ENCODE measurements around the gene GSK3B. TPM values are rescaled to one million over a fixed set of nuclear protein-coding genes. Genes with fewer than 3 reads are reported as not detected.

Gene GSK3B
- total and polyA plus RNA-seq, 8 donors: 4.4 to 20.7 (median 11.2) TPM

- TF ChIP-seq CTCF (IDR thresholded peaks at IDR 0.05): no peak
- intact Hi-C loops (cut with DNase I): no loop called here
- no peak for DNase-seq
- no peak overlapping the region for H3K27ac ChIP-seq
- no peak for FAIRE-seq
- ATAC-seq: no peak
- WGBS, 2 donors: 76 to 79% methylated on average over 7 of the region's 7 CpGs
- H3K4me3 ChIP-seq: no peak overlapping the region
- H3K27me3 ChIP-seq: no peaks in the 10 kb centered on the region
- H3K4me1 ChIP-seq: no peaks in the 10 kb centered on the region
- H3K36me3 ChIP-seq: no peaks in the 10 kb centered on the region
- H3K9me3 ChIP-seq: no peaks in the 10 kb centered on the region
These were observed 310.4 kb downstream of the GSK3B start for GRCh38 chr3:119783883-119784282.

- H3K36me3 ChIP-seq: no peaks in the 10 kb centered on the region
- H3K27ac ChIP-seq: no peak overlapping the region
- ATAC-seq: no peak
- H3K9me3 ChIP-seq: no peaks in the 10 kb centered on the region
- no peaks in the 10 kb centered on the region for H3K27me3 ChIP-seq
- no peaks in the 10 kb centered on the region for H3K4me1 ChIP-seq
- H3K4me3 ChIP-seq: no peak overlapping the region
- DNase-seq: no peak
- WGBS, 2 donors: 79 to 85% methylated on average over 2 of the region's 2 CpGs
- no peak for TF ChIP-seq CTCF (IDR thresholded peaks at IDR 0.05)
- FAIRE-seq: no peak
- intact Hi-C loops (cut with DNase I): no loop called here
These were observed 311.0 kb downstream of the GSK3B start for GRCh38 chr3:119783255-119783654.

DNA sequence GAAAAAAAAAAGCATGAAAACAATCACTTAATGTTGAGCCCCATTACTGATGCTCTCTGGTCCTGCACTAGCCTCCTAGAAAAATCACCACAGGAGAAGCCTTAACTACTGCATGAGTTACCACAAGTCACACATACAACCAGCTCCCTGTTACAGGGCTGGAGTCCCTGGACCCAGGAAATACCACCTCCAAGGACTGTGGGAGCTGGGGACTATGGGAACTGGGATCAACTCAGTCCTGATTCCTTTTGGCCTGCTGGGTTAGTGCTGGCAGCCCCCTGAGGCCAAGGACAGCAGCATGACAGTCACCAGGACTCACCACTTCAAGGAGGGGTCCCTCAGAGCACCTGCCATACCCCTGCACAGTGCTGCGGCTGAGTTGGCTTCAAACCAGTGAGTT lies 311.8 kb downstream of the GSK3B start:
- Histone ChIP-seq H3K9me3 (no peaks in the 10 kb centered on the region), H3K27me3 (no peaks in the 10 kb centered on the region), H3K36me3 (no peaks in the 10 kb centered on the region), H3K4me3 (no peak overlapping the region), H3K27ac (no peak overlapping the region), H3K4me1 (no peaks in the 10 kb centered on the region)
- ATAC-seq: no peak
- FAIRE-seq: no peak
- DNase-seq: no peak
- intact Hi-C loops (cut with DNase I): no loop called here
- no peak for TF ChIP-seq CTCF (IDR thresholded peaks at IDR 0.05)
- WGBS, 2 donors: 94 to 100% methylated on average over 1 of the region's 1 CpG

DNA sequence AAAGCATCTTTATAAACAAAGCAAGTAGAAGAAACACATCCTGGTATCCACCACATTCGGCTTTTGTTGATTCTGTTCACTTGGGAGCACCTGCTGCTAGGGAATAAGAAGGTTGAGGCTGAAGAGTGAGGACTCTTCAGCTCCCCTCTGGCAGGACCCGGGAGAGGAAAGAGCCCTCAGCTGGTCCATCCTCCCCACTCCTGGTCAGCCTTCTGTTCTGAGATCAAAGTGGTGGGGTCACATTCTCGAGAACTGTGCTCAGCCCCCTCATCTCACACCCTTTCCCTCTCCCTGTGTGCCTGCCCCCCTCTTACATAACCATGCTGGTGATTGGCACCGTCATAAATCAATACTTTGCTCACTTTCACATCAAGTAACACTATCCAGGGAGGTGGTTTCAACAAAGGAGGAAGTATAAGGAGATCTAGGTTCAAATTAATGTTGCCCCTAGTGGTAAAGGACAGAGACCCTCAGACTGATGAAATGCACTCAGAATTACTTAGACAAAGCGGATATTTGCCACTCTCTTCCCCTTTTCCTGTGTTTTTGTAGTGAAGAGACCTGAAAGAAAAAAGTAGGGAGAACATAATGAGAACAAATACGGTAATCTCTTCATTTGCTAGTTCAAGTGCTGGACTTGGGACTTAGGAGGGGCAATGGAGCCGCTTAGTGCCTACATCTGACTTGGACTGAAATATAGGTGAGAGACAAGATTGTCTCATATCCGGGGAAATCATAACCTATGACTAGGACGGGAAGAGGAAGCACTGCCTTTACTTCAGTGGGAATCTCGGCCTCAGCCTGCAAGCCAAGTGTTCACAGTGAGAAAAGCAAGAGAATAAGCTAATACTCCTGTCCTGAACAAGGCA lies 312.7 kb downstream of the GSK3B start, which contains the start of gene NR1I2:
Gene NR1I2, plus strand, starts transcription at position 772 of the 869 bp plus-strand sequence.
- no peaks in the 10 kb centered on the region for H3K9me3 ChIP-seq
- intact Hi-C loops (cut with DNase I): no loop called here
- no peaks in the 10 kb centered on the region for H3K4me1 ChIP-seq
- ATAC-seq (no peak), DNase-seq (no peak), FAIRE-seq (no peak)
- TF ChIP-seq CTCF (IDR thresholded peaks at IDR 0.05): no peak
- H3K4me3 ChIP-seq: no peak within 1 kb of the TSS
- WGBS, 2 donors: 68 to 74% methylated on average over 10 of the region's 10 CpGs
- no peak within 1 kb of the TSS for H3K27ac ChIP-seq
- no peaks in the 10 kb centered on the region for H3K27me3 ChIP-seq
- H3K36me3 ChIP-seq: no peaks in the 10 kb centered on the region

GRCh38 chr3:119779731-119780383 lies 314.4 kb downstream of the GSK3B start:
- DNase-seq: no peak
- no peaks in the 10 kb centered on the region for H3K36me3 ChIP-seq
- WGBS, 2 donors: 58 to 67% methylated on average over 2 of the region's 2 CpGs
- TF ChIP-seq CTCF (IDR thresholded peaks at IDR 0.05): no peak
- no peaks in the 10 kb centered on the region for H3K27me3 ChIP-seq
- no peak for FAIRE-seq
- no peak overlapping the region for H3K4me3 ChIP-seq
- intact Hi-C loops (cut with DNase I): no loop called here
- H3K27ac ChIP-seq: no peak overlapping the region
- H3K9me3 ChIP-seq: no peaks in the 10 kb centered on the region
- no peak for ATAC-seq
- no peaks in the 10 kb centered on the region for H3K4me1 ChIP-seq

Data from pancreas (tissue), 10 donors.